NB4 (cell line): ENCODE measurements around the gene ARAF.
"Not testable (repeated sequence)": the region's sequence is repeated elsewhere in the genome, so short reads cannot be mapped to it uniquely, and the experiment has no call there.

Experiments used
- DNase-seq: peaks from one replicate; pipeline ENCODE4 v3.0.0; 2010; ENCODE audit warnings: low read depth
- H3K4me3 ChIP-seq: one replicate; pipeline ENCODE4 v1.5.1; 2011; ENCODE audit warnings: mild to moderate bottlenecking, low read depth, low read length, moderate library complexity
- MAX ChIP-seq: IDR thresholded peaks from 2 replicates; pipeline ENCODE4 v1.6.1; 2011; ENCODE audit warnings: low read depth, low read length
- MYC ChIP-seq: IDR thresholded peaks from 2 replicates; pipeline ENCODE4 v1.6.1; 2011; ENCODE audit warnings: low read depth, low read length
- POLR2A ChIP-seq: IDR thresholded peaks from 2 replicates; pipeline ENCODE4 v1.6.1; 2011; ENCODE audit warnings: mild to moderate bottlenecking; ENCODE audit not compliant: insufficient read length; ENCODE audit errors: extremely low read depth
- TF ChIP-seq, protein P1 (sequence below): IDR thresholded peaks from one replicate; pipeline ENCODE4 v1.5.1; 2012; ENCODE audit warnings: low read depth, low read length

ARAF gene

GRCh38 chrX:47560934-47561658, at the start of gene ARAF:
ARAF (plus strand) TSS chrX:47561205; CDS start chrX:47562968, 1,763 bp downstream.
- H3K4me3 ChIP-seq: peak within 1 kb of the TSS; percentile 91
- peak; percentile 99 for DNase-seq
- TF ChIP-seq, protein P1, sequence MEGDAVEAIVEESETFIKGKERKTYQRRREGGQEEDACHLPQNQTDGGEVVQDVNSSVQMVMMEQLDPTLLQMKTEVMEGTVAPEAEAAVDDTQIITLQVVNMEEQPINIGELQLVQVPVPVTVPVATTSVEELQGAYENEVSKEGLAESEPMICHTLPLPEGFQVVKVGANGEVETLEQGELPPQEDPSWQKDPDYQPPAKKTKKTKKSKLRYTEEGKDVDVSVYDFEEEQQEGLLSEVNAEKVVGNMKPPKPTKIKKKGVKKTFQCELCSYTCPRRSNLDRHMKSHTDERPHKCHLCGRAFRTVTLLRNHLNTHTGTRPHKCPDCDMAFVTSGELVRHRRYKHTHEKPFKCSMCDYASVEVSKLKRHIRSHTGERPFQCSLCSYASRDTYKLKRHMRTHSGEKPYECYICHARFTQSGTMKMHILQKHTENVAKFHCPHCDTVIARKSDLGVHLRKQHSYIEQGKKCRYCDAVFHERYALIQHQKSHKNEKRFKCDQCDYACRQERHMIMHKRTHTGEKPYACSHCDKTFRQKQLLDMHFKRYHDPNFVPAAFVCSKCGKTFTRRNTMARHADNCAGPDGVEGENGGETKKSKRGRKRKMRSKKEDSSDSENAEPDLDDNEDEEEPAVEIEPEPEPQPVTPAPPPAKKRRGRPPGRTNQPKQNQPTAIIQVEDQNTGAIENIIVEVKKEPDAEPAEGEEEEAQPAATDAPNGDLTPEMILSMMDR: no peak
- TF ChIP-seq MYC (peak; percentile 6; the same call in 1 of the 2 replicates), POLR2A (peak; percentile 65), MAX (no peak)

DNA sequence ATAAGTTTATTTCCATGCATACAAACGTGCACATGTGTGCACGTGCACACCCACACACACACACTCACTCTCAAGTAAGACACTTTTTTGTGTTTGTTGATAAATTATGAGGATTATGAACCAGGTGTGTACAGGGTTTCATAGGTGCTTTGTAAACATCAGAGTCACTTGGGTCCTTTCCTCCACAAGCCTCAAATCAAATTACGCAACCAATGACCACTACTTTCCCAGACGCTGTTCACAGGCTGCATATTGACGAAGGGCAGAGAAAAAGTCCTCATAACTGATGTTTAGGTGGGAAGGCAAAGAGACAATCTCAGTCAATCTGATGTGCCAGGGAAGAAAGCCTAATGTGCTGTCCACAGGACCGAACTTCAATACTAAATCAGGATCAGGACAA, 48.6 kb upstream of the ARAF start:
- DNase-seq: peak; percentile 19
- H3K4me3 ChIP-seq: not testable (repeated sequence)

- not testable (repeated sequence) for DNase-seq
- H3K4me3 ChIP-seq: peak overlapping the region; percentile 25
These were observed 47.7 kb upstream of the ARAF start for GRCh38 chrX:47513034-47513965.

DNA sequence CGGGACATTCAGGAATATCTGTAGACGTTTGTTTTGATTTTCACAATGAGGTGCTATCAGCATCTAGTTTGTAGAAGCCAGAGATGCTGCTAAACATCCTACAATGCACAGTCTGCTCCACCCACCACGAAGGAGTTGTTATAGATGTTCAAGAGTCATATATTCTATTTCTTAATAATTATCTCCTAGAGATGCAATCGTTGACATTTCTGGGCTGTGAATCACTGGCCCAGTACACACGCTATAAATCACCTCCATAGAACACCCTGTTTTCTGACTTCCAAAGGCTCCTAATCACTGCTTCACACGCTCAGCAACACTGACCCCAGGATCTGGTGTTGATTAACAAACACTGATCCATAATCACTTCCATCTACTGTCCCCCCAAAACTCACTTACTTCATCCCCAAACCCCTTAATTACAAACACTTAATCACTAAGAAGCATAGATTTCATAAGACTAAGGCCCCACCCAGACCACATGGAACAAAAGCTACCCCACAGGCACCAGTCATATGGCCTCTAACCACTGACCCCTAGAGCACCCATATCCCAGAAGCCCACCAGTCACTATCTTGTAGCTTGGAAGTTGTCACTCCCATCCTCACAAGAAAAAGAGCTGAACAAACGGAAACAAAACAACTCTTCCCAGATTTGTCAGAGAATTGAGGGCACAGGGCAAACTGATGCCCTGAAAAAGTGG, 46.3 kb upstream of the ARAF start:
- no peak for TF ChIP-seq MAX
- TF ChIP-seq, protein P1: no peak
- no peak for TF ChIP-seq MYC
- no peak for TF ChIP-seq POLR2A
- DNase-seq: no peak
- H3K4me3 ChIP-seq: no peak overlapping the region

GRCh38 chrX:47515941-47516665, 44.9 kb upstream of the ARAF start:
- no peak for TF ChIP-seq MYC
- TF ChIP-seq POLR2A: no peak
- no peak for TF ChIP-seq MAX
- TF ChIP-seq, protein P1: no peak
- DNase-seq: peak; percentile 54
- H3K4me3 ChIP-seq: no peak overlapping the region

GRCh38 chrX:47518144-47518543, 42.9 kb upstream of the ARAF start:
- no peak overlapping the region for H3K4me3 ChIP-seq
- DNase-seq: peak; percentile 23
- TF ChIP-seq MYC: no peak
- TF ChIP-seq, protein P1: no peak
- no peak for TF ChIP-seq MAX
- TF ChIP-seq POLR2A: no peak
